Subcutaneous abdominal adipose tissue (tissue), 5 donors: ENCODE results near the gene TCEANC2.

ENCODE experiments used
- H3K27ac ChIP-seq: one replicate; pipeline ENCODE4 v1.7.0; 2013; ENCODE audit warnings: low read depth, mild to moderate bottlenecking, inconsistent platforms, low read length, moderate library complexity
- H3K27me3 ChIP-seq, 5 donors: one replicate each; pipeline ENCODE4 v1.7.0; 2013; ENCODE audit warnings: low read length in 5 of 5, inconsistent platforms in 1 of 5; ENCODE audit not compliant: control insufficient read depth in 5 of 5, insufficient read depth in 4 of 5
- H3K36me3 ChIP-seq, 5 donors: one replicate each; pipeline ENCODE4 v1.7.0; 2013; ENCODE audit warnings: low read length in 5 of 5; ENCODE audit not compliant: control insufficient read depth in 5 of 5, insufficient read depth in 5 of 5
- H3K4me1 ChIP-seq, 5 donors: one replicate each; pipeline ENCODE4 v1.7.0; 2013; ENCODE audit warnings: low read length in 5 of 5, mild to moderate bottlenecking in 3 of 5, moderate library complexity in 1 of 5; ENCODE audit not compliant: control insufficient read depth in 5 of 5, insufficient read depth in 5 of 5
- H3K4me3 ChIP-seq, 5 donors: one replicate each; pipeline ENCODE4 v1.7.0; 2013; ENCODE audit warnings: low read length in 5 of 5, low read depth in 1 of 5
- H3K9ac ChIP-seq, 5 donors: one replicate each; pipeline ENCODE4 v1.7.0; 2013; ENCODE audit warnings: low read length in 5 of 5, mild to moderate bottlenecking in 4 of 5, moderate library complexity in 3 of 5
- H3K9me3 ChIP-seq, 5 donors: one replicate each; pipeline ENCODE4 v1.7.0; 2013; ENCODE audit warnings: low read length in 5 of 5; ENCODE audit not compliant: control insufficient read depth in 5 of 5
- donor health status: healthy.
- donor health status: healthy.
- donor health status: healthy.
- donor health status: healthy.
- donor health status: healthy.

The TCEANC2 gene

GRCh38 chr1:54142146-54142900 is 88.9 kb downstream of the TCEANC2 start:
- Histone ChIP-seq H3K9ac (no peak overlapping the region), H3K9me3 (peaks cover 0 to 4% (median 0%) of the 10 kb centered on the region in 5 donors), H3K27me3 (no peaks in the 10 kb centered on the region), H3K36me3 (no peaks in the 10 kb centered on the region), H3K4me1 (peaks cover 0 to 5% (median 0%) of the 10 kb centered on the region in 5 donors), H3K27ac (no peak overlapping the region), H3K4me3 (no peak overlapping the region)

GRCh38 chr1:54144366-54144765 is 91.0 kb downstream of the TCEANC2 start:
- Histone ChIP-seq H3K27me3 (no peaks in the 10 kb centered on the region), H3K9ac (no peak overlapping the region), H3K36me3 (no peaks in the 10 kb centered on the region), H3K27ac (no peak overlapping the region), H3K4me3 (no peak overlapping the region), H3K4me1 (no peaks in the 10 kb centered on the region), H3K9me3 (no peaks in the 10 kb centered on the region)

GRCh38 chr1:54149734-54150133 is 96.3 kb downstream of the TCEANC2 start:
- Histone ChIP-seq H3K9me3 (no peaks in the 10 kb centered on the region), H3K9ac (no peak overlapping the region), H3K4me3 (no peak overlapping the region), H3K27me3 (no peaks in the 10 kb centered on the region), H3K27ac (no peak overlapping the region), H3K4me1 (peaks cover 2 to 14% (median 11%) of the 10 kb centered on the region in 5 donors), H3K36me3 (no peaks in the 10 kb centered on the region)

GRCh38 chr1:54151013-54151412 is 97.6 kb downstream of the TCEANC2 start:
- no peak overlapping the region for H3K4me3 ChIP-seq
- peaks cover 2 to 14% (median 11%) of the 10 kb centered on the region in 5 donors for H3K4me1 ChIP-seq
- no peaks in the 10 kb centered on the region for H3K9me3 ChIP-seq
- H3K27ac ChIP-seq, result no peak overlapping the region
- no peaks in the 10 kb centered on the region for H3K36me3 ChIP-seq
- no peaks in the 10 kb centered on the region for H3K27me3 ChIP-seq
- H3K9ac ChIP-seq, result no peak overlapping the region

- Histone ChIP-seq H3K36me3 (no peaks in the 10 kb centered on the region), H3K27ac (no peak within 1 kb of the TSS), H3K27me3 (no peaks in the 10 kb centered on the region), H3K4me1 (peaks cover 2 to 14% (median 11%) of the 10 kb centered on the region in 5 donors), H3K9ac (no peak within 1 kb of the TSS), H3K4me3 (peak within 1 kb of the TSS; percentile 4 to 51 (median 14)), H3K9me3 (no peaks in the 10 kb centered on the region)
Measured at GRCh38 chr1:54152696-54153095, 99.3 kb downstream of the TCEANC2 start, which contains the start of gene CDCP2. TSS of gene CDCP2 (minus strand) at chr1:54153000. CDS start at chr1:54152922, 78 bp downstream.

GRCh38 chr1:54153535-54154439 is 100.4 kb downstream of the TCEANC2 start:
- Histone ChIP-seq H3K9me3 (no peaks in the 10 kb centered on the region), H3K9ac (no peak overlapping the region), H3K4me3 (peak overlapping the region; percentile 4 to 51 (median 14)), H3K27ac (no peak overlapping the region), H3K36me3 (no peaks in the 10 kb centered on the region), H3K27me3 (no peaks in the 10 kb centered on the region), H3K4me1 (peaks cover 2 to 14% (median 11%) of the 10 kb centered on the region in 5 donors)
